Measurements from ENCODE around the gene RERGL. TPM values are rescaled to one million over a fixed set of nuclear protein-coding genes. Genes with fewer than 3 reads are reported as not detected.
A peak's percentile ranks its signal among the peaks of the same experiment; 100 is the strongest.

The RERGL gene
- total and polyA plus RNA-seq, 12 donors = 0.54 to 23.9 (median 2.1) TPM; not detected in 1

GRCh38 chr12:18103624-18104023, 13.6 kb upstream of the RERGL start:
- Histone ChIP-seq H3K36me3 (replicated peaks in 1 of 2) (no peaks in the 10 kb centered on the region), H3K9me3 (replicated peaks in 1 of 3) (no peaks in the 10 kb centered on the region), H3K27ac (no peak overlapping the region), H3K4me1 (replicated peaks in 1 of 2) (no peaks in the 10 kb centered on the region), H3K27me3 (no peaks in the 10 kb centered on the region), H3K4me3 (no peak overlapping the region)
- DNase-seq = no peak
- intact Hi-C loops (cut with DNase I) = no loop called here
- no peak for TF ChIP-seq POLR2A (IDR thresholded peaks at IDR 0.05)
- no peak for TF ChIP-seq CTCF (IDR thresholded peaks at IDR 0.05)
- 90 to 100% (median 94%) methylated on average over 2 of the region's 2 CpGs for WGBS, 4 donors

GRCh38 chr12:18101043-18101442, 11.1 kb upstream of the RERGL start:
- TF ChIP-seq CTCF (IDR thresholded peaks at IDR 0.05) (no peak), POLR2A (IDR thresholded peaks at IDR 0.05) (no peak)
- H3K36me3 ChIP-seq (replicated peaks in 1 of 2) = no peaks in the 10 kb centered on the region
- H3K9me3 ChIP-seq (replicated peaks in 1 of 3) = no peaks in the 10 kb centered on the region
- no peak overlapping the region for H3K27ac ChIP-seq
- no peaks in the 10 kb centered on the region for H3K4me1 ChIP-seq (replicated peaks in 1 of 2)
- no peaks in the 10 kb centered on the region for H3K27me3 ChIP-seq
- DNase-seq = no peak
- intact Hi-C loops (cut with DNase I) = no loop called here
- no peak overlapping the region for H3K4me3 ChIP-seq
- 47 to 66% (median 61%) methylated on average over 2 of the region's 2 CpGs for WGBS, 4 donors

- 77 to 82% (median 79%) methylated on average over 3 of the region's 3 CpGs for WGBS, 4 donors
- DNase-seq = no peak
- no peak for TF ChIP-seq CTCF (IDR thresholded peaks at IDR 0.05)
- TF ChIP-seq POLR2A (IDR thresholded peaks at IDR 0.05) = no peak
- Histone ChIP-seq H3K9me3 (replicated peaks in 1 of 3) (no peaks in the 10 kb centered on the region), H3K27me3 (no peaks in the 10 kb centered on the region), H3K27ac (no peak overlapping the region), H3K4me3 (no peak overlapping the region), H3K4me1 (replicated peaks in 1 of 2) (no peaks in the 10 kb centered on the region), H3K36me3 (replicated peaks in 1 of 2) (no peaks in the 10 kb centered on the region)
- intact Hi-C loops (cut with DNase I) = no loop called here
Observed at GRCh38 chr12:18084080-18084479, 5.9 kb downstream of the RERGL start.

GRCh38 chr12:18079541-18080246, 10.3 kb downstream of the RERGL start:
- WGBS, 4 donors = 52 to 70% (median 60%) methylated on average over 7 of the region's 7 CpGs
- H3K27me3 ChIP-seq = no peaks in the 10 kb centered on the region
- no peaks in the 10 kb centered on the region for H3K9me3 ChIP-seq (replicated peaks in 1 of 3)
- no peak for DNase-seq
- H3K36me3 ChIP-seq (replicated peaks in 1 of 2) = no peaks in the 10 kb centered on the region
- H3K4me3 ChIP-seq = peak overlapping the region in 1 of 4 donors; percentile 22
- TF ChIP-seq POLR2A (IDR thresholded peaks at IDR 0.05) = no peak
- TF ChIP-seq CTCF (IDR thresholded peaks at IDR 0.05) = no peak
- intact Hi-C loops (cut with DNase I) = no loop called here
- no peak overlapping the region for H3K27ac ChIP-seq
- H3K4me1 ChIP-seq (replicated peaks in 1 of 2) = no peaks in the 10 kb centered on the region

All from adrenal gland (tissue), 12 donors.